Left cardiac atrium (tissue), 4 donors: ENCODE results near the gene WDPCP. TPM values are rescaled to one million over a fixed set of nuclear protein-coding genes. Genes with fewer than 3 reads are reported as not detected.
"Not testable (repeated sequence)": the region's sequence is repeated elsewhere in the genome, so short reads cannot be mapped to it uniquely, and the experiment has no call there.

ENCODE experiments used
- ATAC-seq, 2 donors: fragments of 200-7000 bp; cut with Tn5 transposase; one replicate each; pipeline ENCODE4 v1.9.1; 2020; ENCODE audit warnings: mild to moderate bottlenecking in 2 of 2, moderate library complexity in 2 of 2
- DNase-seq: peaks from one replicate; pipeline ENCODE4 v3.0.0-alpha.2; 2020
- intact Hi-C, 2 donors: fragments of 100-400 bp; cut with DNase I; formaldehyde crosslinking; loops; one replicate each; pipeline versions ENCODE4 v1.14.1 to v1.15.1; 2022 to 2023
- total RNA-seq, 2 donors: library from RNA; stranded (reverse); fragmentation: NEBNext Ultra II Directional; extraction: Animal tissue kit (Norgen Biotek cat#: 25700); gene quantifications; one replicate each; pipeline ENCODE4 v1.2.1, GENCODE V29; 2021
- donor health status: DM: no; HTN: yes; CAD: no.
- donor health status: DM: no; HTN: yes; CAD: no; lungs with severe emphysema.
- donor health status: DM: yes; HTN: yes; CAD: no.
- donor health status: Dilated cardiomyopathy.

Gene WDPCP
- total RNA-seq, 2 donors from 2014 or later: 12.4 to 13.9 TPM

DNA sequence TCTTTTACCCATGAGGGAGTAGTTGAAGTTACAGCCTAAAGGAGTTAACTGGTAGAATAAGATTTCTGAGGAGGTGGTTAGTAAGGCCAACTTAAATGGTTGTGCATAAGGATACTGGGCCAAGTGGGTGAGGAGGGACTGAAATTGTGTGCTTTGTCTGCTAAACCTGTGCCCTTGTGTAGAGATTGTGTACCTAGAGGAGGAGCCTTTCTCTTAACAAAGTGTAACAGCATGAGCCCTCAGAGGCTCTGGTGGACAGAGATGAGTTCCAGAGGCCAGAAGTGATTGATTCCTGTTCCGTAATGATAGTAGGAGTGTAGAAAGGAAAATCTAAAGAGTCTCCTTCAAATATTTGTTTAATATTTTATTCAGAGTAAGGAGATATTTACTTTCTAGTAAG is 494.8 kb downstream of the WDPCP start:
- DNase-seq (no peak), ATAC-seq (no peak)
- intact Hi-C loops: no loop called here

DNA sequence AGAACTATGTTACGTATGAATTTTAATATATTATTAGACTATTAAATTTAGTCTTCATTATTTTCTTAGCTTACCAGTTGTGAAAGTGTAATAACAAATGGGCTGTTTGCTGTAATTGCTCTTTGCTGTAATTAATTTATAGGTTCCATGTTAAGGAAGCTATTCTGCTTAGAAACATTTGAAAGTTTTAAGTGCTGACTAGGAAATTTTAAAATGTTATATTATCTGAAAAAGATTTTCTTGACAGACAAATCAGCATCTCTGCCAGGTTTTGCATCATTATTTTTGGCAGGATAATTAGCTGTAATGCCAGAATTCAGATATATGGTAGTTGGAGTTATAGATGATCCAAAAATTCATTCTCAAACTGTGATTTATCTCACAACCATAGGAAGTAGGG is 495.4 kb downstream of the WDPCP start:
- DNase-seq: no peak
- intact Hi-C loops: no loop called here
- no peak for ATAC-seq

DNA sequence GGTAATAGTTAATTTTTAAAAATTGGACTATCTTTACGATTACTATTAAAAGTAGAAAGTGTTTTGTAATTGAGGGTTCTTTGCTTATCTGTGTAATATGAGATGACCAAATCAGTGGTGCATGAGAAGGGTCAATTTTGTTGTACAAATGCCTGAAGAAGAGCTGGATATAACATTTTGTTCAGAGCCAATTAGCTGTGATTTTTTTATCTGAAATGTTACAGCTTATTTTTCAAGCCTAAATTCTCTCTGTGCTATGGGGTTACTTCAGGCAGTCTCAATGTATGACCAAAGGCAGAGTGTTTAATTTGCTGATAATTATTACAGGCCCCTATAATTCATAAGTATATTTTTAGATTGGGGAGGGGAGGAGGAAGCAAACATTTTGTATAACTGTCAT is 495.9 kb downstream of the WDPCP start:
- ATAC-seq (no peak), DNase-seq (no peak)
- intact Hi-C loops: no loop called here

DNA sequence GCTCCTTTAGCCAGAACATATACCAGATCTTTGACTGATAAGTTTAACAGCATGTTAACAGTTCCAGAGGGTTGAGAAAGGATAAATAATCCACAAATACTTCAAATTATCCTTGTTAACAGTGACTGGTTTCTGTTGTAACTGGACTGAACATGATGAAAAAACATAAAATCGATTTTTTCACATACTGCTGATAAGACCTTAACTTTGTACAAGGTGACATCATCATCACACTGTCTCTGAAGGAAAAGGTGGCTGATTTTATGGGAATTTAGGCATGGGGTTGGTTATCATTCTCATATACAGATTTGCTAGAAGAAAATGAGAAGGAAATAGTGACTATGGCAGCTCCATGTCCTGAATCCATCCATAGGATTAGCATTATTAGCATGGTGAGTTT is 501.6 kb downstream of the WDPCP start:
- intact Hi-C loops: no loop called here
- DNase-seq (no peak), ATAC-seq (no peak)

DNA sequence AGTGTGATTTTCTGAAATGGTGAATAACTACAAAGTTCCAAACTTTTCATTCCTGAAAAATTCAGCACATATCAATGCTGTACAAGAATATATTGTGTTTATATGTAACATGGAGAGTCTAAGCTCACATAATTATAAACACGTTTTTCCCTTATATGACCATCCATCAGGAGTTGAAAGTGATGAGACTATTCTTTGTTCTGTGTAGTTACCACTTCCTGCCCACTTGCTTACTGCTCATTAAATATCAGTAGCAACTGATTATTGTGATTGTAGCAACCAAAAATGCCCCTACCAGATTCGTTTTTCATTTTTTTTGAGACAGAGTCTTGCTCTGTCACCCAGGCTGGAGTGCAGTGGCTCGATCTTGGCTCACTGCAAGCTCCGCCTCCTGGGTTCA is 506.9 kb downstream of the WDPCP start:
- intact Hi-C loops: no loop called here
- DNase-seq (no peak), ATAC-seq (no peak)

DNA sequence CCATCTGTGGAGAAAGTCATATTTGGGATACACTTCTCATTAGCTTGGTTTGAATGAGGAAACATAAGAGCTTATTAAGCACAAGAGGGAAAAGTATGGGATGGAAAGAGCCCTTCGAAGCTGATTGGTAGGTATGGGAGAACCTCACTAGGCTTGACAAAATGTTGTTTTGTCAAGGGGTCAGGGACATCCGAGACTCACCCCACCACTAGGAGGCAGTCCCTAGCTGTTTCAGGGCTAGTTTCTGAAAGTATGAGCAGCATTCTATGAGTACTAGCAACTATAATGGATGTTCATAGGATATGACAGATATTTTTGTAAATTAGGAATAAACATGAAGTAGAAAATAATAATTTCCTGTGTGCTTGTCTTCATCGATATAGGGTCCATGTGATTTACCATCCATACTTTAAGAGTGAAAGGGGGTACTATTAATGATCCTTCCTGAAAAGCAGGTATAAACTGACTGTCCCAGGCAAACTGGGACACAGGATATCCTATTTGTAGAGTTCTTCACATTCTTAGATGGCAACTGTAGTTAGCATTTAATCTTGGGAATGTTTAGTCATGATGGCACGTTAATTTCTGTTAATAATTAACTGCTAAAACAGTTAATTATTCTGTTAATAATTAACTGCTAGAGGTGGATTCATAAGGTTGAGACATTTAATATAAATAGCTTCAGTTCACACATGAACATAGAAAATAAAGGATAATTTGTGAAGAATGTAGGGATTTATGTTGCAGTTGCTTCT is 509.2 kb downstream of the WDPCP start:
- intact Hi-C loops: no loop called here
- DNase-seq: no peak
- ATAC-seq: no peak

DNA sequence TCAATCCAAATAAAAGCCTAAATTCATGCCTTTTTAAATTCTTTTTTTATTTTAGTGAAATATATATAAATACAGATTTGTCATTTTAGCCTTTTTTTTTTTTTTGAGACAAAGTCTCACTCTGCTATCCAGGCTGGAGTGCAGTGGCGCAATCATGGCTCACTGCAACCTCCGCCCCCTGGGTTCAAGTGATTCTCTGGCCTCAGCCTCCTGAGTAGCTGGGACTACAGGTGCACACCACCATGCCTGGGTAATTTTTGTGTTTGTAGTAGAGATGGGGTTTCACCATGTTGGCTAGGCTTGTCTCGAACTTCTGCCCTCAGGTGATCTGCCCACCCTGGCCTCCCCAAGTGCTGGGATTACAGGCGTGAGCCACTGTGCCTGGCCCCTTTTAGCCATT is 513.9 kb downstream of the WDPCP start:
- intact Hi-C loops, DNase-seq, ATAC-seq: not testable (repeated sequence)

DNA sequence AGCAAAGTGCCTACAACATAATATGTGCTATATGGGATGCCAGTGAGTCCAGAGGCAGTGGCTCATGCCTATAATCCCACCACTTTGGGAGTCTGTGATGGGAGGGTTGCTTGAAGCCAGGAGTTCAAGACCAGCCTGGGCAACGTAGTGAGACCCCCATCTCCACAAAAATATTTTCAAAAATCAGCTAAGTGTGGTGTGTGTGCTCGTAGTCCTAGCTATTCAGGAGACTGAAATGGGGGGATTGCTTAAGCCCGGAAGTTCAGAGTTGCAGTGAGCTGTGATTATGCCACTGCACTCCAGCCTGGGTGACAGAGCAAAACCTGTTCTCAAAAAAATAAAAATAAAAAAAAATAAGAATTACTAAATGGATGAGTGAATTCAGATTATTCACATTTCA is 514.3 kb downstream of the WDPCP start:
- DNase-seq (no peak), ATAC-seq (no peak)
- intact Hi-C loops: no loop called here

DNA sequence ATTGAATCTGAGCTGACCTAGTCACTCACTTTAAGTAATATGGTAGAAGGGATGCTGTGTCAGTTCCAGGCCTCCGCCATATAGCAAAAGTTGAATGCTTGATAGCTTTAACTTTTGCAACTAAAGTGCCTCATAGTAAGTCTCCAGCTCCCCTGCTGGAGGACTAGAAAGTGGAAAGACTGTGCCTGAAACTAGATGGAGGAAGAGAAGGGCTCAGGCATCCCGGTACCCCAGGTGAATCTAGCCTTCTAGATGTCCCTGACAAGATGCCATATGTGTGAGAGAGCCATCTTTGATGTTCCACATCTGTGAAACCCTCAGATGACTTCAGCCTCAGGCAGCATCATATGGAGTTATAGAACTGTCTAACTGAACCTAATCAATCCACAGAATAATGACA is 516.6 kb downstream of the WDPCP start:
- ATAC-seq (no peak), DNase-seq (no peak)
- intact Hi-C loops: no loop called here

Other genes starting within 250 kb of the WDPCP start
- 1,000 to 10,000 TPM in 1 of 2 donors, 100 to 1,000 TPM in 1; 895 to 1,092 TPM for gene MDH1, start 486 bp upstream of the WDPCP start, total RNA-seq